Mesenchymal stem cell (in vitro differentiated cells and primary cell): ENCODE data around the gene LAYN.

Source experiments
- DNase-seq: peaks from one replicate; pipeline ENCODE4 v3.0.0-alpha.2; 2013
- H2AFZ ChIP-seq: one replicate; pipeline ENCODE4 v1.6.1; 2013; ENCODE audit warnings: low read depth, mild to moderate bottlenecking, control low read depth, inconsistent platforms, low read length, moderate library complexity
- H2AK5ac ChIP-seq: 2 replicates; pipeline ENCODE4 v1.6.1; 2013; ENCODE audit warnings: low read length, moderate library complexity, mild to moderate bottlenecking, inconsistent platforms; ENCODE audit not compliant: severe bottlenecking
- H2BK120ac ChIP-seq: one replicate; pipeline ENCODE4 v1.6.1; 2013; ENCODE audit warnings: low read depth, mild to moderate bottlenecking, inconsistent platforms, low read length, moderate library complexity
- H2BK12ac ChIP-seq, 2 experiments: one replicate each; pipeline ENCODE4 v1.6.1; 2013; ENCODE audit warnings: inconsistent platforms in 2 of 2, low read length in 2 of 2, mild to moderate bottlenecking in 2 of 2, moderate library complexity in 2 of 2, control low read depth in 1 of 2
- H2BK15ac ChIP-seq: one replicate; pipeline ENCODE4 v1.6.1; 2013; ENCODE audit warnings: mild to moderate bottlenecking, low read depth, inconsistent platforms; ENCODE audit not compliant: poor library complexity, severe bottlenecking
- H2BK5ac ChIP-seq: 2 replicates; pipeline ENCODE4 v1.6.1; 2013; ENCODE audit warnings: low read depth, mild to moderate bottlenecking, low read length, control low read depth, inconsistent platforms; ENCODE audit not compliant: poor library complexity, severe bottlenecking
- H3K14ac ChIP-seq, 2 experiments: one replicate each; pipeline ENCODE4 v1.6.1; 2013; ENCODE audit warnings: inconsistent platforms in 2 of 2, low read length in 2 of 2, control low read depth in 1 of 2, mild to moderate bottlenecking in 1 of 2, moderate library complexity in 1 of 2
- H3K18ac ChIP-seq, 2 experiments: one replicate each; pipeline ENCODE4 v1.6.1; 2013; ENCODE audit warnings: inconsistent platforms in 2 of 2, low read length in 2 of 2, control low read depth in 1 of 2, low read depth in 1 of 2, mild to moderate bottlenecking in 1 of 2
- H3K23ac ChIP-seq, 2 experiments: one replicate each; pipeline ENCODE4 v1.6.1; 2013; ENCODE audit warnings: inconsistent platforms in 2 of 2, low read length in 2 of 2, mild to moderate bottlenecking in 2 of 2, moderate library complexity in 2 of 2, control low read depth in 1 of 2
- H3K27ac ChIP-seq: 2 replicates; pipeline ENCODE4 v1.5.1; 2013; ENCODE audit warnings: mild to moderate bottlenecking, moderate library complexity, low read length, control low read depth, inconsistent platforms; ENCODE audit not compliant: poor library complexity, severe bottlenecking
- H3K27me3 ChIP-seq, 2 experiments: 2 replicates each; pipeline versions ENCODE4 v1.6.1 to v1.7.0; 2013; ENCODE audit warnings: low read length in 2 of 2, mild to moderate bottlenecking in 2 of 2, moderate library complexity in 2 of 2, control low read depth in 1 of 2, inconsistent platforms in 1 of 2; ENCODE audit not compliant: control insufficient read depth in 1 of 2, insufficient read depth in 1 of 2
- H3K36me3 ChIP-seq, 2 experiments: 2 replicates each; pipeline versions ENCODE4 v1.6.1 to v1.7.0; 2013; ENCODE audit warnings: low read length in 2 of 2, control low read depth in 1 of 2, inconsistent platforms in 1 of 2, low read depth in 1 of 2, mild to moderate bottlenecking in 1 of 2; ENCODE audit not compliant: insufficient read depth in 2 of 2, control insufficient read depth in 1 of 2
- H3K4ac ChIP-seq, 2 experiments: one replicate each; pipeline ENCODE4 v1.6.1; 2013; ENCODE audit warnings: inconsistent platforms in 2 of 2, low read length in 2 of 2, mild to moderate bottlenecking in 2 of 2, moderate library complexity in 2 of 2, control low read depth in 1 of 2, low read depth in 1 of 2
- H3K4me1 ChIP-seq: 2 replicates; pipeline ENCODE4 v1.6.1; 2013; ENCODE audit warnings: low read depth, low read length, control low read depth; ENCODE audit not compliant: control insufficient read depth, insufficient read depth
- H3K4me2 ChIP-seq: 2 replicates; pipeline ENCODE4 v1.6.1; 2013; ENCODE audit warnings: low read length, mild to moderate bottlenecking, inconsistent platforms; ENCODE audit not compliant: poor library complexity, severe bottlenecking
- H3K4me3 ChIP-seq, 2 experiments: 2 replicates each; pipeline versions ENCODE4 v1.5.1 to v1.7.0; 2013; ENCODE audit warnings: low read length in 2 of 2, mild to moderate bottlenecking in 2 of 2, control low read depth in 1 of 2, low read depth in 1 of 2; ENCODE audit not compliant: insufficient read depth in 1 of 2
- H3K79me1 ChIP-seq: replicated peaks from 2 replicates; pipeline ENCODE4 v1.6.1; 2013; ENCODE audit warnings: mild to moderate bottlenecking, control low read depth, low read length, inconsistent platforms; ENCODE audit not compliant: poor library complexity, severe bottlenecking
- H3K9ac ChIP-seq: 2 replicates; pipeline ENCODE4 v1.7.0; 2013; ENCODE audit warnings: mild to moderate bottlenecking, low read length, moderate library complexity
- H3K9me3 ChIP-seq: 2 replicates; pipeline ENCODE4 v1.7.0; 2013; ENCODE audit warnings: mild to moderate bottlenecking, low read length; ENCODE audit not compliant: control insufficient read depth
- H4K8ac ChIP-seq: one replicate; pipeline ENCODE4 v1.6.1; 2013; ENCODE audit warnings: inconsistent platforms, mild to moderate bottlenecking, low read length, moderate library complexity
- H4K91ac ChIP-seq: one replicate; pipeline ENCODE4 v1.6.1; 2013; ENCODE audit warnings: mild to moderate bottlenecking, low read length, inconsistent platforms
- WGBS: methylation state at CpG from one replicate; pipeline ENCODE4 v1.1.7; 2013; ENCODE audit warnings: mixed read lengths; 5-methylcytosine and 5-hydroxymethylcytosine counted together

LAYN gene

GRCh38 chr11:111549196-111549868 is 8.8 kb downstream of the LAYN start:
- no peak overlapping the region for H3K9ac ChIP-seq
- no peak overlapping the region for H3K4me3 ChIP-seq
- WGBS = 89% methylated on average over 9 of the region's 11 CpGs
- no peak overlapping the region for H3K23ac ChIP-seq
- no peak overlapping the region for H2AK5ac ChIP-seq
- no peaks in the 10 kb centered on the region for H3K4me1 ChIP-seq
- no peak overlapping the region for H2BK12ac ChIP-seq
- H3K36me3 ChIP-seq = peaks cover 24 to 56% of the 10 kb centered on the region in 2 experiments
- H3K27ac ChIP-seq = no peak overlapping the region
- H4K8ac ChIP-seq = no peak overlapping the region
- H2BK5ac ChIP-seq = no peak overlapping the region
- no peak overlapping the region for H2BK15ac ChIP-seq
- no peaks in the 10 kb centered on the region for H3K27me3 ChIP-seq
- H3K9me3 ChIP-seq = no peaks in the 10 kb centered on the region
- H3K4me2 ChIP-seq = no peak overlapping the region
- H3K18ac ChIP-seq = no peak overlapping the region
- H2BK120ac ChIP-seq = no peak overlapping the region
- H3K14ac ChIP-seq = no peak overlapping the region
- H4K91ac ChIP-seq = no peak overlapping the region
- H3K79me1 ChIP-seq = peaks cover 8% of the 10 kb centered on the region
- no peak overlapping the region for H3K4ac ChIP-seq
- DNase-seq = no peak
- H2AFZ ChIP-seq = no peak overlapping the region

- no peak overlapping the region for H2AK5ac ChIP-seq
- no peak overlapping the region for H3K4me2 ChIP-seq
- H3K4ac ChIP-seq = no peak overlapping the region
- H3K9me3 ChIP-seq = no peaks in the 10 kb centered on the region
- WGBS = 61% methylated on average over 2 of the region's 3 CpGs
- H3K36me3 ChIP-seq = peaks cover 23 to 56% of the 10 kb centered on the region in 2 experiments
- peaks cover 6% of the 10 kb centered on the region for H3K79me1 ChIP-seq
- no peak for DNase-seq
- H2BK120ac ChIP-seq = no peak overlapping the region
- H4K8ac ChIP-seq = no peak overlapping the region
- no peaks in the 10 kb centered on the region for H3K27me3 ChIP-seq
- no peak overlapping the region for H3K9ac ChIP-seq
- H3K4me3 ChIP-seq = no peak overlapping the region
- H3K27ac ChIP-seq = no peak overlapping the region
- no peak overlapping the region for H2BK5ac ChIP-seq
- no peak overlapping the region for H3K23ac ChIP-seq
- H2BK12ac ChIP-seq = no peak overlapping the region
- no peak overlapping the region for H2AFZ ChIP-seq
- H3K14ac ChIP-seq = no peak overlapping the region
- H2BK15ac ChIP-seq = no peak overlapping the region
- no peak overlapping the region for H3K18ac ChIP-seq
- H3K4me1 ChIP-seq = no peaks in the 10 kb centered on the region
- no peak overlapping the region for H4K91ac ChIP-seq
These were observed 9.3 kb downstream of the LAYN start for GRCh38 chr11:111549869-111550203.

GRCh38 chr11:111550258-111550657 is 9.7 kb downstream of the LAYN start:
- DNase-seq = no peak
- Histone ChIP-seq H4K8ac (no peak overlapping the region), H3K4ac (no peak overlapping the region), H3K27ac (no peak overlapping the region), H2BK12ac (no peak overlapping the region), H3K23ac (no peak overlapping the region), H3K27me3 (no peaks in the 10 kb centered on the region), H3K36me3 (peaks cover 20 to 53% of the 10 kb centered on the region in 2 experiments), H3K18ac (no peak overlapping the region), H3K9ac (no peak overlapping the region), H3K4me2 (no peak overlapping the region), H3K14ac (no peak overlapping the region), H2AFZ (no peak overlapping the region), H3K9me3 (no peaks in the 10 kb centered on the region), H4K91ac (no peak overlapping the region), H3K4me3 (no peak overlapping the region), H2BK5ac (no peak overlapping the region), H3K4me1 (no peaks in the 10 kb centered on the region), H2BK15ac (no peak overlapping the region), H3K79me1 (peaks cover 6% of the 10 kb centered on the region), H2AK5ac (no peak overlapping the region), H2BK120ac (no peak overlapping the region)
- 92% methylated on average over 1 of the region's 2 CpGs for WGBS

- Histone ChIP-seq H3K4me3 (no peak overlapping the region), H3K4me1 (peaks cover 4% of the 10 kb centered on the region)
- no peak for DNase-seq
These were observed 14.0 kb downstream of the LAYN start for GRCh38 chr11:111554532-111554931.

More at GRCh38 chr11:111554532-111554931, 14.0 kb downstream of the LAYN start:
- H3K23ac ChIP-seq = no peak overlapping the region
- H3K4ac ChIP-seq = no peak overlapping the region
- H3K9ac ChIP-seq = no peak overlapping the region
- no peak overlapping the region for H4K8ac ChIP-seq
- no peaks in the 10 kb centered on the region for H3K27me3 ChIP-seq
- H3K27ac ChIP-seq = no peak overlapping the region
- H2BK12ac ChIP-seq = no peak overlapping the region
- H2BK15ac ChIP-seq = no peak overlapping the region
- no peak overlapping the region for H3K14ac ChIP-seq
- H3K4me2 ChIP-seq = no peak overlapping the region
- H2AFZ ChIP-seq = no peak overlapping the region
- no peak overlapping the region for H4K91ac ChIP-seq
- peaks cover 7 to 28% of the 10 kb centered on the region in 2 experiments for H3K36me3 ChIP-seq
- no peaks in the 10 kb centered on the region for H3K9me3 ChIP-seq
- no peak overlapping the region for H3K18ac ChIP-seq
- no peak overlapping the region for H2AK5ac ChIP-seq
- H2BK5ac ChIP-seq = no peak overlapping the region
- H3K79me1 ChIP-seq = peaks cover 6% of the 10 kb centered on the region
- no peak overlapping the region for H2BK120ac ChIP-seq
